ENCODE results near the gene ZIC5. TPM values are rescaled to one million over a fixed set of nuclear protein-coding genes. Genes with fewer than 3 reads are reported as not detected.

ZIC5 gene
- total and polyA plus RNA-seq, 2 of the 13 experiments (the other 11 are each of a cell fraction or from before 2014, with no cell fraction given): 0.02 to 0.07 TPM

DNA sequence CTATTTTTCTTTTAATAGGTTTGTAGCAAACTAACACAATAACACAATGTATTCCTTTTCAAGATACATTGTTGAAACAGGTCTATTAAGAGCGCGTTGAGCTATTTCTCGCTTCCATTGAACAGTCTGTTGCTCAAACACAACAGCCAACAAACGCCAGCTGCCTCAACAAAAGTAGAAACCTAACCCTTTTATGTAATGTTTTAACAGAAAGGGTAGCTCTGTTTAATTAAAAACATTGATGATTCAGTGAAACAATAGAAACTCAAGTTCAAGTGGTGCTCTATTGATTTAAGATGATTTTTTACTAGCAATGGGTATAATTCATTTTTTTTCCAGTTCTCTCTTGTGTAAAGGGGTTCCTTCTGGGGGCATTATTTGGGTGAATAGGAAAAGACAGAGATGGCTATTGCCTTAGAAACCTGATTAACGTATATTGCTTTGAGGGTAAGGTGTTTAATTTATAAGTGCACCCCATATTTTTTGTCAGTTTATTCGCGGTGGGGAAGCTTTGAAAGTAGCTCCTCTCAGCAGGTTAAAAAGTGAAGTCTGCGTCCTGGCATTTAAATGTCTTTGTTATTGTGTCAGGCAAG lies 24.9 kb upstream of the ZIC5 start:
- Histone ChIP-seq H3K27me3 (ENCODE audit: control insufficient read depth in 1 of 2, insufficient read depth in 2 of 2, low read length in 2 of 2) (peaks cover 2 to 37% of the 10 kb centered on the region in 2 experiments; a peak in 4 of 5 replicates), H3K9me3 (ENCODE audit: low read length) (no peaks in the 10 kb centered on the region), H3K4me3 (replicated peaks in 1 of 3; ENCODE audit: insufficient read depth in 1 of 3, low read depth in 2 of 3, low read length in 3 of 3) (no peak overlapping the region), H4K20me1 (ENCODE audit: insufficient read depth, low read length) (no peaks in the 10 kb centered on the region), H2AFZ (ENCODE audit: low read length) (no peak overlapping the region), H3K9ac (ENCODE audit: insufficient read depth, low read depth, low read length) (no peak overlapping the region), H3K4me2 (ENCODE audit: low read depth, low read length) (no peak overlapping the region), H3K4me1 (ENCODE audit: insufficient read depth, low read length) (0 out of 2 replicates have a peak, but pooled peaks cover 4% of the 10 kb centered on the region), H3K27ac (ENCODE audit: extremely low read length, insufficient read depth, low read length) (no peak overlapping the region), H3K79me2 (ENCODE audit: insufficient read depth, low read length) (no peaks in the 10 kb centered on the region), H3K36me3 (replicated peaks in 1 of 2; ENCODE audit: control insufficient read depth in 1 of 2, insufficient read depth in 2 of 2, low read length in 2 of 2) (no peaks in the 10 kb centered on the region)
- 61% methylated on average over 8 of the region's 8 CpGs for WGBS (ENCODE audit: low lambda C conversion rate)
- CTCF ChIA-PET (ENCODE audit: low intra/inter-chr PET ratio, low total read pairs): no interaction called here
- no peak for ATAC-seq
- no peak for TF ChIP-seq ZNF468 (CRISPR knock-in tag; IDR thresholded peaks at IDR 0.05)
- no peak for TF ChIP-seq SP2 (CRISPR knock-in tag; IDR thresholded peaks at IDR 0.05)
- TF ChIP-seq ZNF510 (CRISPR knock-in tag; IDR thresholded peaks at IDR 0.05; ENCODE audit: low read depth): no peak
- TF ChIP-seq, protein P1, sequence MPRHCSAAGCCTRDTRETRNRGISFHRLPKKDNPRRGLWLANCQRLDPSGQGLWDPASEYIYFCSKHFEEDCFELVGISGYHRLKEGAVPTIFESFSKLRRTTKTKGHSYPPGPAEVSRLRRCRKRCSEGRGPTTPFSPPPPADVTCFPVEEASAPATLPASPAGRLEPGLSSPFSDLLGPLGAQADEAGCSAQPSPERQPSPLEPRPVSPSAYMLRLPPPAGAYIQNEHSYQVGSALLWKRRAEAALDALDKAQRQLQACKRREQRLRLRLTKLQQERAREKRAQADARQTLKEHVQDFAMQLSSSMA (CRISPR knock-in tag; IDR thresholded peaks at IDR 0.05): no peak
- no peak for TF ChIP-seq ZMAT3 (CRISPR knock-in tag; conservative IDR thresholded peaks at IDR 0.05)
- TF ChIP-seq SIX4 (CRISPR knock-in tag; IDR thresholded peaks at IDR 0.05): no peak
- TF ChIP-seq ZNF253 (CRISPR knock-in tag; IDR thresholded peaks at IDR 0.05; ENCODE audit: borderline replicate concordance): no peak
- TF ChIP-seq ZNF773 (CRISPR knock-in tag; IDR thresholded peaks at IDR 0.05; ENCODE audit: borderline replicate concordance): no peak
- no peak for TF ChIP-seq HNF4A (CRISPR knock-in tag; IDR thresholded peaks at IDR 0.05)
- TF ChIP-seq ZFP62 (CRISPR knock-in tag; IDR thresholded peaks at IDR 0.05): no peak
- intact Hi-C loops (cut with micrococcal nuclease; ENCODE audit: unreplicated experiment): no loop called here
- POLR2A ChIA-PET: no interaction called here
- FAIRE-seq: no peak
- in situ Hi-C loops (cut with HindIII; ENCODE audit: extremely low pct_ligation_motif_present, low pct_unique_long_range_greater_than_20kb): no loop called here
- DNase-seq (ENCODE audit: low spot score): no peak
- BruUV-seq (replicated peaks): no TSS peak
